Cardiac muscle cell (in vitro differentiated cells and primary cell): ENCODE measurements around the gene HNF1B. TPM values are rescaled to one million over a fixed set of nuclear protein-coding genes. Genes with fewer than 3 reads are reported as not detected.
A peak's percentile ranks its signal among the peaks of the same experiment; 100 is the strongest.

Experiments used
- DNase-seq, 2 donors: peaks; one replicate each; pipeline versions ENCODE4 v3.0.0 to v3.0.0-alpha.2; 2010 to 2017; ENCODE audit warnings: low read depth in 1 of 2, low spot score in 1 of 2
- H3K27ac ChIP-seq: fragments of 200-600 bp; sonication (generic); 2 replicates; pipeline ENCODE4 v1.5.1; 2016
- H3K27me3 ChIP-seq: fragments of 200-600 bp; sonication (generic); 2 replicates; pipeline ENCODE4 v1.6.0; 2016; ENCODE audit warnings: control low read depth
- H3K36me3 ChIP-seq: fragments of 200-600 bp; sonication (generic); 2 replicates; pipeline ENCODE4 v1.5.1; 2016; ENCODE audit warnings: control low read depth
- H3K4me1 ChIP-seq: fragments of 200-600 bp; sonication (generic); 2 replicates; pipeline ENCODE4 v1.8.1; 2017; ENCODE audit warnings: low read depth, mild to moderate bottlenecking, mixed run types
- H3K4me3 ChIP-seq: fragments of 200-600 bp; sonication (generic); 2 replicates; pipeline ENCODE4 v1.5.1; 2016; ENCODE audit warnings: mild to moderate bottlenecking
- H3K9me3 ChIP-seq: fragments of 200-600 bp; sonication (generic); 2 replicates; pipeline ENCODE4 v1.5.1; 2017; ENCODE audit warnings: low read depth, mild to moderate bottlenecking, control low read depth
- CTCF ChIP-seq: IDR thresholded peaks from 2 replicates; pipeline ENCODE4 v1.5.1; 2012; ENCODE audit warnings: low read depth, mild to moderate bottlenecking, low read length
- polyA plus RNA-seq: library from polyadenylated mRNA; unstranded; fragments of >200 nt; fragmentation: Nextera tagmentation; extraction: Ambion mirVana; gene quantifications from 2 replicates; pipeline ENCODE4 v1.2.1, GENCODE V29; 2016
- total RNA-seq: library from RNA; depleted of rRNA; stranded (reverse); fragments of >200 nt; gene quantifications from 2 replicates; pipeline ENCODE4 v1.2.3, GENCODE V29; 2016

HNF1B gene
- total and polyA plus RNA-seq, 2 experiments from 2014 or later: not detected

GRCh38 chr17:37741341-37742115, 3.3 kb downstream of the HNF1B start:
- DNase-seq: no peak
- H3K27me3 ChIP-seq: peaks cover 97% of the 10 kb centered on the region
- H3K4me3 ChIP-seq: peak overlapping the region; percentile 19
- H3K9me3 ChIP-seq: no peaks in the 10 kb centered on the region
- no peaks in the 10 kb centered on the region for H3K36me3 ChIP-seq
- peaks cover 9% of the 10 kb centered on the region for H3K4me1 ChIP-seq
- H3K27ac ChIP-seq: no peak overlapping the region
- no peak for TF ChIP-seq CTCF

- H3K9me3 ChIP-seq: no peaks in the 10 kb centered on the region
- peaks cover 97% of the 10 kb centered on the region for H3K27me3 ChIP-seq
- H3K27ac ChIP-seq: no peak overlapping the region
- H3K4me1 ChIP-seq: peaks cover 9% of the 10 kb centered on the region
- H3K36me3 ChIP-seq: no peaks in the 10 kb centered on the region
- H3K4me3 ChIP-seq: no peak overlapping the region
- DNase-seq: no peak
- no peak for TF ChIP-seq CTCF
Observed at GRCh38 chr17:37740915-37741314, 3.9 kb downstream of the HNF1B start.

- no peak overlapping the region for H3K27ac ChIP-seq
- peaks cover 71% of the 10 kb centered on the region for H3K27me3 ChIP-seq
- DNase-seq: peak in 1 of 2 donors; percentile 83
- H3K36me3 ChIP-seq: no peaks in the 10 kb centered on the region
- TF ChIP-seq CTCF: no peak
- H3K4me1 ChIP-seq: peaks cover 2% of the 10 kb centered on the region
- no peaks in the 10 kb centered on the region for H3K9me3 ChIP-seq
- H3K4me3 ChIP-seq: no peak overlapping the region
Observed at GRCh38 chr17:37737971-37738370, 6.9 kb downstream of the HNF1B start.

GRCh38 chr17:37737081-37737480, 7.8 kb downstream of the HNF1B start:
- TF ChIP-seq CTCF: no peak

GRCh38 chr17:37736428-37736827, 8.4 kb downstream of the HNF1B start:
- Histone ChIP-seq H3K27me3 (peaks cover 55% of the 10 kb centered on the region), H3K4me3 (no peak overlapping the region), H3K36me3 (no peaks in the 10 kb centered on the region)

More at GRCh38 chr17:37737081-37737480, 7.8 kb downstream of the HNF1B start:
- H3K36me3 ChIP-seq: no peaks in the 10 kb centered on the region
- no peaks in the 10 kb centered on the region for H3K9me3 ChIP-seq
- DNase-seq: no peak
- H3K27me3 ChIP-seq: peaks cover 62% of the 10 kb centered on the region
- no peak overlapping the region for H3K27ac ChIP-seq
- H3K4me1 ChIP-seq: no peaks in the 10 kb centered on the region
- H3K4me3 ChIP-seq: no peak overlapping the region

More at GRCh38 chr17:37736428-37736827, 8.4 kb downstream of the HNF1B start:
- no peaks in the 10 kb centered on the region for H3K4me1 ChIP-seq
- no peak for TF ChIP-seq CTCF
- DNase-seq: no peak
- H3K9me3 ChIP-seq: no peaks in the 10 kb centered on the region
- no peak overlapping the region for H3K27ac ChIP-seq
